Erythroblast (primary cell): ENCODE measurements around the gene AHRR.
A peak's percentile ranks its signal among the peaks of the same experiment; 100 is the strongest.

Source experiments
- DNase-seq, 2 experiments: peaks; one replicate each; lab custom pipeline; 2025; lab: John Stamatoyannopoulos, UW
- GATA1 ChIP-seq: IDR thresholded peaks from 2 replicates; pipeline ENCODE4 v1.6.1; 2011; ENCODE audit warnings: low read depth, mild to moderate bottlenecking, control low read depth, low read length, moderate library complexity
- POLR2A ChIP-seq: IDR thresholded peaks from 2 replicates; pipeline ENCODE4 v1.6.1; 2011; ENCODE audit warnings: mild to moderate bottlenecking, low read length

AHRR gene

DNA sequence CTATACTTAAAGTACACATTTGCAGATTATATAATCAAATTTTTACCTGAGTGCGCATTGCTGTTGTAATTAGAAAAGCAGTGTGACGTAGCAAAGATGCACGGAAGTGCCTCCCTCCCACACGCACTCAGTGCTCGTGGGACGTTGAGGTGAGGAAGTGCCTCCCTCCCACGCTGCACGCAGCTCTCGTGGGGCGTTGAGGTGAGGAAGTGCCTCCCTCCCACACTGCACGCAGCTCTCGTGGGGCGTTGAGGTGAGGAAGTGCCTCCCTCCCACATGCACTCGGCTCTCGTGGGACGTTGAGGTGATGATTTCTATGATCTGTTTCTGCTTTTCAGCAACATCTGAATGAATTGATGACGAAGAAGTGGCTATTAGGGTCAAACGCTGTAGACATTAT lies 142.4 kb downstream of the AHRR start:
- DNase-seq, result no peak
- TF ChIP-seq GATA1 (no peak), POLR2A (no peak)

- TF ChIP-seq POLR2A, result no peak
- TF ChIP-seq GATA1, result no peak
- DNase-seq, result no peak
Measured at GRCh38 chr5:464446-464842, 142.9 kb downstream of the AHRR start.

DNA sequence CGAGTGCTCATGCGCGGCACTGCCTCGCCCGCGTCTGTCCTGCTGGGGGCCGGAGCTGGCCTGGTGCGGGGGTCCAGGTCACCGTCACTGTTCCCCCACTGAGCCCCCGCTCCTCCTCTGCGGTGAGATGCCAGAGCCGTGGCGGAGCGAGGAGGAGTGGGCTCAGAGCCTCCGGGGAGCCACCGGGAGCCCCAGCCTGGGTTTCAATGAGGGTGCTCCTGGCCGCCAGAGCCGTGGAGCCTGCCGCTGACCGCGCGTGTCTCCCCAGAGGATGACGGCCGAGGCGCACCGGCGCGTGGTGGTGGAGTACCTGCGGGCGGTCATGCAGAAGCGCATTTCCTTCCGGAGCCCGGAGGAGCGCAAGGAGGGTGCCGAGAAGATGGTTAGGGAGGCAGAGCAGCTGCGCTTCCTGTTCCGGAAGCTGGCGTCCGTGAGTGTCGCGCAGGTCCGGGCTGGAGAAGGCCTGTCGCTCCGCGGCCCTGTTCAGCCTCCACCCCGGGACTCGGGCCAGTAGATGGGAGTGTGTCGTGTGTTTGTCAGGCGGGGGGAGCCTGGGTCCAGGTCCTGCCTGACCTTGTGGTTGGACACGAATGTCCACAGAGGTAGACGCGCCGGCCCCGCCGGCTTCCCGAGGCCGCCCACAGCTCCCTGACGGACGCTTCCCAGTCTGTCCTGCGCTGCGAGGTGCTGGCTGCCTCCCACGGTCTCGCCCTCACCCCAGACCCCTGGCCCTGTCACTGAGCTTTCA lies 143.5 kb downstream of the AHRR start:
- TF ChIP-seq GATA1 (no peak), POLR2A (no peak)
- no peak for DNase-seq

GRCh38 chr5:465591-466403 lies 144.3 kb downstream of the AHRR start:
- DNase-seq, result no peak

DNA sequence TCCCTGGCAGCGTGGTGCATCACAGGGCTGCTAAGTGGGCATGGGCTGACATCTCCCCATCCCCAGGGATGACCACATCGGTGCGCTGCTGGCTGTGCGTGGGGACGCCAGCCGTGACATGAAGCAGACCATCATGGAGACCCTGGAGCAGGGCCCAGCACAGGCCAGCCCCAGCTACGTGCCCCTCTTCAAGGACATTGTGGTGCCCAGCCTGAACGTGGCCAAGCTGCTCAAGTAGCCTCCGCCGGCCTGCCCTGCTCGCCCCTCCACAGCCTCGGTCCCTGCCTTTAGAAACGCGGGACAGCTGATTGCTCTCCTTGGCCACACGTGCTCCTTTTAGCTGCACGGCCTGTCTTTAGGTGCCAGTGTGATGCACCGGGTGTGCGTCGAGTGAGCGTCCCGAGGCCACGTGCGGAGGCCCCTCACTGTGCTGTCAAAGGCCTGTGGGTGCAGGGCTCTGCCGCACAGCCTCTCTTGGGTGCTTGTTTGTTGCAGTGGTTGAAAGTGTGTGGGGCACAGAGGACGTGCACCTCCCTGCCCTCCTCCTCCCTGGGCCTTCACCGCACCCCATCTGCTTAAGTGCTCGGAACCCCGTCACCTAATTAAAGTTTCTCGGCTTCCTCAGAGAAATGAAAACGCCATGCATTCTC lies 145.3 kb downstream of the AHRR start:
- DNase-seq, result no peak
- no peak for TF ChIP-seq POLR2A
- TF ChIP-seq GATA1, result no peak

More at GRCh38 chr5:465591-466403, 144.3 kb downstream of the AHRR start:
- TF ChIP-seq GATA1 (no peak), POLR2A (no peak)

DNA sequence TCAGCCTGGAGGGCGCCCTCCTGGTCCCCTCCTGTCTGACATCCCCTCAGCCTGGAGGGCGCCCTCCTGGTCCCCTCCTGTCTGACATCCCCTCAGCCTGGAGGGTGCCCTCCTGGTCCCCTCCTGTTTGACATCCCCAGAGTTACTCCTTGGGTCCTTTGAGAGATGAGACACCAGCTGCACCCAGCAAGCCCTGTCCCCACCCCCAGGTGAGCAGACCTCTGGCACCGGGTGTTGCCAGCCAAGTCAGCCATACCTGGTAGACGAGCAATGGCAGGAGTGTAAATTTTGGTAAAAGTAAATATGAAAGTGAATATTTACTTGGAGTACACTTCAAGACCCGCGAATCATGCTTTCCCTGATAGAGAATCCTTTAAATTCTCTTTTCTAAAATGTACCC lies 146.9 kb downstream of the AHRR start:
- TF ChIP-seq POLR2A (no peak), GATA1 (no peak)
- DNase-seq, result no peak

DNA sequence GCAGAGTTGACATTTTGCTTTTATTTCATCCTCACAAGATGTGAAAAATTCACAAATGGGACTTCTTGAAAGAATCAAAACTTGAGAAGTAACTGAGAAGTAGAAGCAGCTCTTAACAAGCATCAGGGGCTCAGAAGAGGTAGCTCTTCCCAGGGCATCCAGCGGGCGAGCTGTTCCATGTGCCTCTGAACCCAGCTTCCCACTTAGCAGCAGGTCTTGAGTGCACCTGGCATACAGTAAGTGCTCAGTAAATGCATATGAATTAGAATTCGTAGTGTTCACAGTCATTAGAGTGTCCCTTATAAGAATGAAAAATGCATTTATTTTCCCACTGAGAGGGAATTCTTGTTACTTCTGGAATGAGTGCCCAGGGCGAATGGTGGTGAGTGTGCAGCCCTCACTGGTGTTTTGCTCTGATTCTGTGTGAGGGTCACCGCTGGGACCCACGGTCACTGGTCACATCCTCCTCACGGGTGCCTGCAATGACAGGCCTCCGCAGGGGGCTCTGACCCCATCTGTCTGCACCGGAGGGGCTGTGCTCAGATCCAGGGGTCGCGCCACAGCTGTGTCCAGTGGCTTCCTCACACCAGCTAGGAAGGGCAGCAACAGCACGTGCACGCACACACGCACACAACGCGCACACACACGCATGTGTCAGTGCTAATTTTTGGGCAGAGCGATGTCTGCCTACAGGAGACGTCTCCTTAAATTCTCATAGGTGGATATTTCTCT lies 148.4 kb downstream of the AHRR start:
- no peak for TF ChIP-seq POLR2A
- no peak for TF ChIP-seq GATA1
- DNase-seq, result no peak

- TF ChIP-seq GATA1 (no peak), POLR2A (no peak)
- no peak for DNase-seq
Measured at GRCh38 chr5:470961-471749, 149.6 kb downstream of the AHRR start.

GRCh38 chr5:471750-472058 lies 150.2 kb downstream of the AHRR start:
- DNase-seq, result no peak
- TF ChIP-seq GATA1 (no peak), POLR2A (no peak)

- no peak for TF ChIP-seq GATA1
- no peak for TF ChIP-seq POLR2A
- DNase-seq, result peak in 1 of 2 experiments; percentile 39
Measured at GRCh38 chr5:472076-472655, 150.7 kb downstream of the AHRR start.

- TF ChIP-seq GATA1 (no peak), POLR2A (peak; percentile 63)
- DNase-seq, result peak; percentile 91 to 94
Measured at GRCh38 chr5:472656-473550, 151.4 kb downstream of the AHRR start.
